ENCODE results near the gene PPM1D. TPM values are rescaled to one million over a fixed set of nuclear protein-coding genes. Genes with fewer than 3 reads are reported as not detected.
"Not testable (repeated sequence)": the region's sequence is repeated elsewhere in the genome, so short reads cannot be mapped to it uniquely, and the experiment has no call there.

The PPM1D gene
- total and polyA plus RNA-seq, 2 experiments from 2014 or later, result 7.9 to 8.1 TPM

GRCh38 chr17:60665602-60666001 lies 65.6 kb downstream of the PPM1D start:
- H3K4me2 ChIP-seq (ENCODE audit: unreplicated experiment), result no peak overlapping the region
- H2AFZ ChIP-seq, result no peak overlapping the region
- no peaks in the 10 kb centered on the region; the same call in 1 of the 2 replicates for H3K36me3 ChIP-seq (ENCODE audit: low read depth)
- H3K9me2 ChIP-seq (ENCODE audit: insufficient read depth), result no peaks in the 10 kb centered on the region
- H3K79me2 ChIP-seq (ENCODE audit: insufficient read depth), result no peaks in the 10 kb centered on the region
- WGBS, 2 experiments (ENCODE audit: low coverage in 1 of 2, low lambda C conversion rate in 2 of 2, missing lambda C conversion rate in 2 of 2), result 85 to 87% methylated on average over 5 of the region's 5 CpGs
- no peak for DNase-seq
- no peak for TF ChIP-seq EZH2phosphoT487 (IDR thresholded peaks at IDR 0.05; ENCODE audit: insufficient read depth, low read depth)
- no peak for TF ChIP-seq EZH2 (IDR thresholded peaks at IDR 0.05; ENCODE audit: insufficient read depth, poor library complexity, severe bottlenecking)
- H3F3A ChIP-seq (ENCODE audit: insufficient read depth), result 0 out of 2 replicates have a peak, but pooled peaks cover 17% of the 10 kb centered on the region
- no peaks in the 10 kb centered on the region for H3K27me3 ChIP-seq (replicated peaks; ENCODE audit: insufficient read depth)
- H3K4me3 ChIP-seq, result no peak overlapping the region
- peaks cover 9% of the 10 kb centered on the region for H3K4me1 ChIP-seq (ENCODE audit: insufficient read depth)
- no peaks in the 10 kb centered on the region for H4K20me1 ChIP-seq (ENCODE audit: insufficient read depth)
- no peaks in the 10 kb centered on the region for H3K9me3 ChIP-seq (ENCODE audit: low read depth)
- H3K27ac ChIP-seq, result no peak overlapping the region
- in situ Hi-C loops (cut with MboI), result no loop called here
- H3K9ac ChIP-seq, result no peak overlapping the region

DNA sequence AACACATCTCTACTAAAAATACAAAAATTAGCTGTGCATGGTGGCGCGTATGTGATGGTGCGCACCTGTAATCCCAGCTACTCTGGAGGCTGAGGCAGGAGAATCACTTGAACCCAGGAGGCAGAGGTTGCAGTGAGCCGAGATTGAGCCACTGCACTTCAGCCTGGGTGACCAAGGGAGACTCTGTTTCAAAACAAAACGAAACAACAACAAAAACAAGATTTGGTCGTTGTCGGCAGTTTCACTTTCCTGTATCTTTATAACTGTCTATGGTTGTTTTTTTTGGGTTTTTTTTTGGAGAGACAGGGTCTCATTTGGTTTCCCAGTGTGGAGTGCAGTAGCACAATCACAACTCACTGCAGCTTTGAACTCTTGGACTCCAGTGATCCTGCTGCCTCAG lies 68.7 kb downstream of the PPM1D start:
- H3K4me1 ChIP-seq (ENCODE audit: insufficient read depth); H3K4me2 ChIP-seq (ENCODE audit: unreplicated experiment); H3K36me3 ChIP-seq (ENCODE audit: low read depth); H3K9me3 ChIP-seq (ENCODE audit: low read depth); H3K79me2 ChIP-seq (ENCODE audit: insufficient read depth); DNase-seq; H3K9me2 ChIP-seq (ENCODE audit: insufficient read depth); H3K4me3 ChIP-seq; H4K20me1 ChIP-seq (ENCODE audit: insufficient read depth); in situ Hi-C loops (cut with MboI); H2AFZ ChIP-seq; H3K27me3 ChIP-seq (replicated peaks; ENCODE audit: insufficient read depth); H3K9ac ChIP-seq; H3K27ac ChIP-seq: not testable (repeated sequence)
- peaks cover 12% of the 10 kb centered on the region; the same call in 1 of the 2 replicates for H3F3A ChIP-seq (ENCODE audit: insufficient read depth)
- 92 to 94% methylated on average over 7 of the region's 7 CpGs for WGBS, 2 experiments (ENCODE audit: low coverage in 1 of 2, low lambda C conversion rate in 2 of 2, missing lambda C conversion rate in 2 of 2)

GRCh38 chr17:60671482-60671881 lies 71.5 kb downstream of the PPM1D start:
- H3K79me2 ChIP-seq (ENCODE audit: insufficient read depth), result no peaks in the 10 kb centered on the region
- no peak overlapping the region for H3K9ac ChIP-seq
- DNase-seq, result peak; percentile 47
- H3K4me1 ChIP-seq (ENCODE audit: insufficient read depth), result no peaks in the 10 kb centered on the region
- WGBS, 2 experiments (ENCODE audit: low coverage in 1 of 2, low lambda C conversion rate in 2 of 2, missing lambda C conversion rate in 2 of 2), result 0 to 3% methylated on average over 2 of the region's 2 CpGs
- no peak overlapping the region for H2AFZ ChIP-seq
- peaks cover 6% of the 10 kb centered on the region; the same call in 1 of the 2 replicates for H3F3A ChIP-seq (ENCODE audit: insufficient read depth)
- H3K4me2 ChIP-seq (ENCODE audit: unreplicated experiment), result no peak overlapping the region
- TF ChIP-seq EZH2phosphoT487 (IDR thresholded peaks at IDR 0.05; ENCODE audit: insufficient read depth, low read depth), result no peak
- no peak for TF ChIP-seq EZH2 (IDR thresholded peaks at IDR 0.05; ENCODE audit: insufficient read depth, poor library complexity, severe bottlenecking)
- H3K27me3 ChIP-seq (replicated peaks; ENCODE audit: insufficient read depth), result no peaks in the 10 kb centered on the region
- H3K36me3 ChIP-seq (ENCODE audit: low read depth), result no peaks in the 10 kb centered on the region
- H3K9me2 ChIP-seq (ENCODE audit: insufficient read depth), result no peaks in the 10 kb centered on the region
- H3K4me3 ChIP-seq, result no peak overlapping the region
- no peaks in the 10 kb centered on the region for H3K9me3 ChIP-seq (ENCODE audit: low read depth)
- H4K20me1 ChIP-seq (ENCODE audit: insufficient read depth), result no peaks in the 10 kb centered on the region
- in situ Hi-C loops (cut with MboI), result no loop called here
- H3K27ac ChIP-seq, result no peak overlapping the region

DNA sequence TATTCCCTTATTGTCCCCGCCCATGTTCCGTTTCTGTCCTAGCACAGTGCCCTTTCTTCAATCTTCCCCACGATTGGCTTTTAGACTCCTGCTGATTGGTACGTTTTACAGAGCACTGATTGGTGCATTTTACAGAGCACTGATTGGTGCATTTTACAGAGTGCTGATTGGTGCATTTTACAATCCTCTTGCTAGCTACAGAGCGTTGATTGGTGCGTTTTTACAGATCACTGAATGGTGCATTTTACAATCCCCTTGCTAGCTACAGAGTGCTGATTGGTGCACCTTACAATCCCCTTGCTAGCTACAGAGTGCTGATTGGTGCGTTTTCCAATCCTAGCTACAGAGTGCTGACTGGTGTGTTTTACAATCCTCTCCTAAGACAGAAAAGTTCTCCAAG lies 74.6 kb downstream of the PPM1D start:
- H3K4me1 ChIP-seq (ENCODE audit: insufficient read depth); H3K27me3 ChIP-seq (replicated peaks; ENCODE audit: insufficient read depth); DNase-seq; H3K4me2 ChIP-seq (ENCODE audit: unreplicated experiment); H3K9me3 ChIP-seq (ENCODE audit: low read depth); H3K4me3 ChIP-seq; H4K20me1 ChIP-seq (ENCODE audit: insufficient read depth); H3K9ac ChIP-seq; H3K27ac ChIP-seq; in situ Hi-C loops (cut with MboI); H2AFZ ChIP-seq; H3K9me2 ChIP-seq (ENCODE audit: insufficient read depth); H3K36me3 ChIP-seq (ENCODE audit: low read depth); H3F3A ChIP-seq (ENCODE audit: insufficient read depth): not testable (repeated sequence)
- H3K79me2 ChIP-seq (ENCODE audit: insufficient read depth), result peaks cover 16% of the 10 kb centered on the region; the same call in 1 of the 2 replicates
- WGBS, 2 experiments (ENCODE audit: low coverage in 1 of 2, low lambda C conversion rate in 2 of 2, missing lambda C conversion rate in 2 of 2), result 68 to 71% methylated on average over 7 of the region's 7 CpGs

DNA sequence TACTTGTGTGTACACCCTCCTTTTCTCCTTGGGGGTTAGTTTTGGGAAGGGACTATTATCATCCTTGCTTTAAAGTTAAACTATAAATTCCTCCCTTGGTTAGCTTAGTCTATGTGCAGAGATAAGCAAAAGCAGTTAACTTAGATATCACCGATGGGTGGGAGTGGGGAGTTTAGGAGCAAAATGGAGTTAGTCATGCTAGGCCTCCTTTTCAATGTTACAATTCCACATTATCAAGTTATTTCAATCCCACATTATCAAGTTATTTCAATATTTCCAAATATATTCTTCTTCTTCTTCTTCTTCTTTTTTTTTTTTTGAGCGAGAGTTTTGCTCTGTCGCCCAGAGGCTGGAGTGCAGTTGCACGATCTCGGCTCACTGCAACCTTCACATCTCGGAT lies 76.0 kb downstream of the PPM1D start:
- no peak for DNase-seq

More for the DNA sequence above, 76.0 kb downstream of the PPM1D start:
- H3K27me3 ChIP-seq (replicated peaks; ENCODE audit: insufficient read depth), result no peaks in the 10 kb centered on the region
- H3F3A ChIP-seq (ENCODE audit: insufficient read depth), result peaks cover 6% of the 10 kb centered on the region; the same call in 1 of the 2 replicates
- no peaks in the 10 kb centered on the region for H3K9me3 ChIP-seq (ENCODE audit: low read depth)
- no peaks in the 10 kb centered on the region for H3K36me3 ChIP-seq (ENCODE audit: low read depth)
- in situ Hi-C loops (cut with MboI), result no loop called here
- H3K9me2 ChIP-seq (ENCODE audit: insufficient read depth), result no peaks in the 10 kb centered on the region
- H3K9ac ChIP-seq, result no peak overlapping the region
- no peak for TF ChIP-seq EZH2 (IDR thresholded peaks at IDR 0.05; ENCODE audit: insufficient read depth, poor library complexity, severe bottlenecking)
- no peak for TF ChIP-seq EZH2phosphoT487 (IDR thresholded peaks at IDR 0.05; ENCODE audit: insufficient read depth, low read depth)
- no peak overlapping the region for H3K4me3 ChIP-seq
- 85 to 86% methylated on average over 6 of the region's 6 CpGs for WGBS, 2 experiments (ENCODE audit: low coverage in 1 of 2, low lambda C conversion rate in 2 of 2, missing lambda C conversion rate in 2 of 2)
- peaks cover 16% of the 10 kb centered on the region; the same call in 1 of the 2 replicates for H3K79me2 ChIP-seq (ENCODE audit: insufficient read depth)
- 0 out of 2 replicates have a peak, but pooled peaks cover 6% of the 10 kb centered on the region for H3K4me1 ChIP-seq (ENCODE audit: insufficient read depth)
- no peak overlapping the region for H3K4me2 ChIP-seq (ENCODE audit: unreplicated experiment)
- no peaks in the 10 kb centered on the region for H4K20me1 ChIP-seq (ENCODE audit: insufficient read depth)
- no peak overlapping the region for H2AFZ ChIP-seq
- H3K27ac ChIP-seq, result no peak overlapping the region
